Measurements from ENCODE around the gene BEST2. TPM values are rescaled to one million over a fixed set of nuclear protein-coding genes. Genes with fewer than 3 reads are reported as not detected.

BEST2 gene
- total RNA-seq, 1 experiment from 2014 or later = not detected

DNA sequence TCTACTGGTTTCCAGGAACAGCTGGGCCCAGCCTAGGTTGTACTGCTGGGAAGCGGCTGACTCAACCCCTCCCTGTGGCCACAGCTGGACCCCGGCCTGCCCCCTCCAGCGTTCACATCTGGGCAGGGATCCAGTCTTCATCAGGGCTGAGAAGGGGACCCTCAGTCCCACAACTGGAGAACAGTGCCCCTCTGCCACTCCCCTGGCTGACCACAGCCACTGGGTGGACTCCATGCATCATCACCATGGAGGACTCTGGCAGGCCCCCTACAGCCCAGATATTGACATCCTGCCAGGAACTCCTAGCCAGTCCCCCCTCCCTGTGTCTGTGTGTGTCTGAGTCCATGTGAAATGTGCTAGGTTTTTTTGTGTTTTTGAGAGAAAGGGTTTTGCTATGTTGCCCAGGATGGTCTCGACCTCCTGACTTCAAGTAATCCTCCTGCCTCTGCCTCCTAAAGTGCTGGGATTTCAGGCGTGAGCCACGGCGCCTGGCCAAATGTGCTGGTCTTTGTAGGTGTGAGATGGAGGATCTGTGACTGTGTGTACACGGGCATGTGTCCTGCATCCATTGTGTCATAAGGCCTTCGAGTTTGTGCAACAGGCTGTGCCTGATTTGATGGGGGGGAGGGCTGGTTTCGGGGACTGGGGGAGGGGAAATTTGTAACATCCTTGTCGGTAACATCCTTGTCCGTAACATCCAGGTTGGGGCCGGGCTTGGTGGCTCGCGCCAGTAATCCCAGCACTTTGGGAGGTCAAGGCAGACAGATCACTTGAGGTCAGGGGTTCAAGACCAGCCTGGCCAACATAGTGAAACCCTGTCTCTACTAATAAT lies 27.8 kb downstream of the BEST2 start:
- in situ Hi-C loops (cut with HindIII; ENCODE audit: low pct_unique_long_range_greater_than_20kb, low sequenced_read_pairs) = no loop called here
- peak; percentile 46 for DNase-seq (ENCODE audit: low read depth, low spot score)

DNA sequence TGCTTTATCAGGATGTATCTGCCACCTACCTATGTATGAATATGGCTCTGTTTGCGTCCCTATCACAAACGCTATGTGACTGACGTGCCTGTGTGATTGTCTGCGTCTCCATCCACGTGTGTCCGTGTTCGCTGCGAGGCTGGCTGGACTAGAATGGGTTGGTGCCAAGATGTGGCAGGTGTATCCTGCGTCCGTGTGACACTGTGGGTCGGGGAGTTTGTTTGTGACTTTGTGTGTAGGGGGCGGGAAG lies 30.5 kb downstream of the BEST2 start:
- in situ Hi-C loops (cut with HindIII; ENCODE audit: low pct_unique_long_range_greater_than_20kb, low sequenced_read_pairs) = no loop called here
- no peak for DNase-seq (ENCODE audit: low read depth, low spot score)

DNA sequence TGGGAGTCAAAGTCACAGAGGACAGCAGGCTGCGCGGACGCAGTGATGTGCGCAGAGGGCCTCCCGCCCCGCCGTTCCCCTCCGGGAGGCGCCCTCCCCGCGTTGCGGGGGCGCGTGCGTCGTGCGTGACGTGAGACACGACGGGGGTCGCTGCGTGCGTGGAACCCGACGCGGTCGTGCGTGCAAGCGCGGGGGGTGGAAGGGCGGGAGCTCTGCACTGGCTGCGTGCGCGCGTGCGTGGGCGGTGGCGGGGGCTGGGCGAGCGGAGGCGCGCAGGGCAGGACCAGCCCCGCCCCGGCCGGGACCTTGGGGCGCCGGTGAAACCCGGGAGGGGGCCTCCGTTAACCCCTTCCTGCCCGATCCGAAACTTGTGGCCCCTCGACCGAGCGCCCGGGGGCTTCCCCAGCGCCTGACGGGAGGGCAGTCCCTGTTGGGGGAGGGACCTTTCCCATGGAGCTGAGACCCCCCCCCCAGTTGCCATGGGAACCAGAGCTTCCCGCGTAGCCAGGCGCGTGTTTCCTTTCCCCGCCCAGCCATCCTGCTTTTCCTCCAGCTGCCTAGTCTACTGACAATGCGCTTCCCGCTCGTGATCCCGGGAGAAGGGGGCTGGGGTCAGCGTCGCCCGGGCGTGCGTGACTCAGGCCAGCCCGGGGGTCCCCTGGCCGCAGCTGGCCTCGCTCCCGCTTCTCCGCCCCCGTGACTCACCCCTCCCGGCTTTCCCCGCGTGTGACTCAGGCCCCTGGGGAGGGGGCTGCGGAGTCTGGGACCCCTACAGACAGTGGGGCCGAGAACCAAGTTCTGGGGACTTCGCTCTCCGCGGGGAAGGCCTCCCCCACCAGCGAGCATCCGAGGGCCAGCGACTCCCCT lies 31.1 kb downstream of the BEST2 start:
- in situ Hi-C loops (cut with HindIII; ENCODE audit: low pct_unique_long_range_greater_than_20kb, low sequenced_read_pairs) = no loop called here
- DNase-seq (ENCODE audit: low read depth, low spot score) = peak; percentile 77

DNA sequence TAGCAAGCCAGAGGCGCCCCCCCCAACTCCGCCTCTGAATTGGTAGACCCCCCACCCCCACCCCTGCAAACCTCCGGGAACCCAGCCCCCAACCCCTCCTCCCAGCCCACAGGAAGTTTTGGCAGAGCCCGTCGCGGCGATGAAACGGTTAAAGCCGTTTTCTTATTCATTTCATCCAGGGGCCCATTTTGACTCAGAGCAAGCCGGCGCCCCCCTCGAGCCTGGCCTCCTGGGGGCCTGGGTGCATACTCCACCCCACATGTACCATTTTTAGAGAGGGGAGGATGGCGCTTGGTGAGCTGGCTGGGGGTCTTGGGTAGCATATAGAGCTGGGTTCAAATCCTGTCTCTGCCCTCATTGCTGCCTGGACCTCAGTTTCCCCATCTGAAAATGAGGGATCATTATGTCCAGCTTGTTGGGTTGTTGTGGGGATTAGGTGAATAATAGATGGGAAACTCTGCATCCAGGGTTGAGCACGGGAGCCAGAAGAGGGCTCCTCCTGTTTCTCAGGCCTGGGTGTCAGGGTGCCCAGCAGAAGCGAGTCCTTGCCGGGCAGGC lies 31.8 kb downstream of the BEST2 start:
- no peak for DNase-seq (ENCODE audit: low read depth, low spot score)
- in situ Hi-C loops (cut with HindIII; ENCODE audit: low pct_unique_long_range_greater_than_20kb, low sequenced_read_pairs) = no loop called here

DNA sequence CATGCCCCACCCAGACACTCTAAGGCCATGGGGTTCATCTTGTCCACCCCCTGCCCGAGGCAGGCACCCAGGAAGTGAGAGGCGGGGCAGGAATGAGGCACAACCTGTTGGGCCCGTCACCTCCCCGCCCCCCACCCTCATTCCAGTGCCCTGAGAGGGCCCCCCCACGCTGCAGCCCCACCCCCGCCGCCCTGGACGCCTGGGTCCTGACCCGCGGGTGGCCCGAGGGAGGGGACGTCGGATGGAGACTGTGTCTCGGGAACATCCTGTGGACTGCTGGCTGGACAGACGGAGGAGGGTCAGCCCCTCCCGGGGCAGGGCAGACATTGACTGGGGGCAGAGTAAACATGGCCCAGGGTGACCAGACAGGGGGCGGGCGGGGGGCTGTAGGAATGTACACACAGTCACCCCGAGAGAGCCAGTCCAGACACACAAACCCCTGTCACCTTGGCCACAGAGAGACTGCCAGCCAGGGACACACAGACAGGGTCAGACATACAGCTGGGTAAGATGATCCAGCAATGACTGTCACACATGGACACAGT lies 32.3 kb downstream of the BEST2 start:
- in situ Hi-C loops (cut with HindIII; ENCODE audit: low pct_unique_long_range_greater_than_20kb, low sequenced_read_pairs) = no loop called here
- DNase-seq (ENCODE audit: low read depth, low spot score) = no peak

DNA sequence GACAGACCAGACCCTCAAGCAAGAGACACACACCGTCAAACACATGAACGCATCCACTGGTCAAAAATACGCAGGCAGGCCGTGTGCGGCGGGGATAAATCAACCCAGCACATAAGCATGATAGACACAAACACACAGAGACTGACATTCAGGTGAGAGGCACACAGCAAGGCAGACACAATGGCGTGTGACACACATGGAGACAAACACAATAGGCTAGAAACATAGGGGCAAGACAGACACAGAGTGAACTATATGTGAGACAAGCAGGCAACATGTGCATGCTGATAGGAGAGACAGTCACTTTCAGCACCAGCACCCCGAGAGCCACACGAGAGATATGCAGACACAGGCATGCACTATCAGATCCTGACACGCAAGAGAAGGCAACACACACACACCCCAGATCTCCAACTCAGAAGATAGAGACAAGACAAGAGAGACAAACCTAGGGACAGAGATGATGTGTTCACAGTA lies 32.8 kb downstream of the BEST2 start:
- DNase-seq (ENCODE audit: low read depth, low spot score) = no peak
- in situ Hi-C loops (cut with HindIII; ENCODE audit: low pct_unique_long_range_greater_than_20kb, low sequenced_read_pairs) = no loop called here

DNA sequence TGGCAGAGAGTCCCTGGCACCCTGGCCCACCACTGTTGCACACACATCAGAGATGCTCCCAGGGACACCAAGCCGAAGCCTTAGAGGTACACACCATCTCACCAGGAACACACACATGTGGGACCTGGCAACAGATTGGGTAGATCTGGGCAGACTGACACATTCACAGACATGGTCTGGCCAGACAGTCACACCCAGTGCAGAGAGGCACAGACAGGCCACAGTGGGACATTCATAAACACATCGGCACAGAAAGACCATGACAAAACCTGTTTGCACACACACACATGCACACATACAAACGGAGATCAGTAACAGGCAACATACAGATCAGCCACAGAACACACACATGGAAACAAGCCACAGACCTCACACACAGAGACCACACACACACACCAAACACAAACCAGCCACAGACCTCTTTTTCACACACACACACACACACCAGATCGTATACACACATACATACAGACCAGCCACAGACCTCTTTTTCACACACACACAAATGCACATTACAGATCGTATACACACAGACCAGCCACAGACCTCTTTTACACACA lies 33.4 kb downstream of the BEST2 start:
- DNase-seq (ENCODE audit: low read depth, low spot score) = no peak
- in situ Hi-C loops (cut with HindIII; ENCODE audit: low pct_unique_long_range_greater_than_20kb, low sequenced_read_pairs) = no loop called here

DNA sequence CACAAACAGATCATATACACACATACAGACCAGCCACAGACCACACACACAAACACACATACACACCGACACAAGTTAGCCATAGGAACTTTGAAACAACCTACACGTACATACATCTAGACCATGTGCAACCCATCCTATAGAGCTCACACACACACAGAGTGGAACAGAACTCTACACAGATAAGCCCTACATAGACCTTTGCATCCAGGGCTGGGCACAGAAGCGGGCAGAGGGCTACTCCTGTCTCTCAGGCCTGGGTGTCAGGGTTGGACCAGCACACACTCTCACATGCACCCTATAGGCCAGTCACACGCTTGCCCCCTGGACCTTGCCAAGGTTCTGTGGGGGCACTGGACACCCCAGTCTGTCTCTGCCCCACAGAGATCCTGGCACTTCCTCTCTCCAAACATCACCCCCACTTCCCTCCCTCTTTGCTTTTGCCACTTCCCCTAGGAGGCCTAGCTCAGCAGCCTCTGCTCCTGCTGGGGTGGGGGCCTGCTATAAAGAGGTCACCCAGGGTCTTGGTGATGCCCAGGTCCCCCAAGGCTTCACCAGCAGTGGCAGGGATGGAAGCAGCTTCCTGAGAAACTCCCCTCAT lies 33.9 kb downstream of the BEST2 start:
- in situ Hi-C loops (cut with HindIII; ENCODE audit: low pct_unique_long_range_greater_than_20kb, low sequenced_read_pairs) = no loop called here
- DNase-seq (ENCODE audit: low read depth, low spot score) = no peak

DNA sequence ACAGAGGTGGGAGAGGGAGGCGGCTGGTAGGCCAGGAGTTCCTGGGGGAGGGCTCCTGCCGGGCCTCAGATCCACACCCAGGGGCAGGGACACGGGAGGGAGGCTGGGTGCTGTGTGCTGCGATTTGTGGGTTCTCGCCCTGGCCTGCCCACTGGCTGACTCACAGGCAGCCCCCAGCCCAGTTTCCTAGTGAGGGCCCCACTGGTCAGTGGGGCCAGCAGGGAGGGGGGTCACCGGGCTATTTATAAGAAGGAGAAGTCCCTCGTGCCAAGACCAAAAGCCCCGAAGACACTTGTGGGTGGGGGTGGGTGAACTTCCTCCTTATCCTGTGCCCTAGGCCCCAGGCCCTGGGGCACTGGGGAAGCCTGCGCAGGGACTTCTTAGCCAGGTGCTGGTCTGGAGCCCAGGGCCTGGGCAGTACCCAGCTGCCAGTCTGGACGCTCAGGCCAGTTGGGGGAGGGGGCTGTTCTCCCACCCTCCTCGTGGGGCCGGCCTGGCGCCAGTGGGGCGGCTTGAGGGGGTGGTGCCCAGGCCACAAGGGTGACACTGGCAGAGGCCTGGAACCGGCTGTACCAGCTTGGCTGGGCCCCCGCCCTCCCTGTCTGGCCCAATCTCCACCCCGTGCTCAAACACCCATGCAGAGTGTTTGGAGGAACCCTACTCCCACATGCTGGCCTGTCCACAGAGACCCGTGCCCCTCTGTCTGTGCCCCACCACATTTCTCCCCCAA lies 34.7 kb downstream of the BEST2 start:
- no peak for DNase-seq (ENCODE audit: low read depth, low spot score)
- in situ Hi-C loops (cut with HindIII; ENCODE audit: low pct_unique_long_range_greater_than_20kb, low sequenced_read_pairs) = no loop called here

DNA sequence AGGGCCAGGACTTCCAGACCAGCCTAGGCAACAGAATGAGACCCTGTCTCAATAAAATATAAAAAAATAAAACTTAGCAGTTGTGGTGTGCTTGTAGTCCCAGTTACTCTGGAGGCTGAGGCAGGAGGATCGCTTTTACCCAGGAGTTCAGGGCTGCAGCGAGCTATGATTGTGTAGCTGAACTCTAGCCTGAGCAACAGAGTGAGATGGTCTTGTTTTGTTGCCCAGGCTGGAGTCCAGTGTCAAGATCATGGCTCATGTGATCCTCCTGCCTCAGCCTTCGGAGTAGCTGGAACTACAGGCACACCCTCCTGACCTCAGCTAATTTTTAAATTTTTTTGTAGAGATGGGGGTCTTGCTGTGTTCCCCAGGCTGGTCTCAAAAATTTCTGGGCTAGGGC lies 35.4 kb downstream of the BEST2 start:
- no peak for DNase-seq (ENCODE audit: low read depth, low spot score)
- in situ Hi-C loops (cut with HindIII; ENCODE audit: low pct_unique_long_range_greater_than_20kb, low sequenced_read_pairs) = no loop called here

DNA sequence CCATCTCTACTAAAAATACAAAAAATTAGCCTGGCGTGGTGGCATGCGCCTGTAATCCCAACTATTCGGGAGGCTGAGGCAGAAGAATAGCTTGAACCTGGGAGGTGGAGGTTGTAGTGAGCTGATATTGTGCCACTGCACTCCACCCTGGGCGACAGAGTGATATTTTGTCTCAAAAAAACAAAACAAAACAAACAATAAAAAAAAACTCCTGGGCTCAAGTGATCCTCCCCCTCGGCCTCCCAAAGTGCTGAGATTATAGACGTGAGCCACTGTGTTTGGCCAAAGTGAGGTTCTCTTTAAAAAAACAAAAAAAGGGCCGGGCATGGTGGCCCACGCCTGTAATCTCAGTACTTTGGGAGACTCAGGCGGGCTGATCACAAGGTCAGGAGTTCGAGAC lies 35.9 kb downstream of the BEST2 start:
- DNase-seq (ENCODE audit: low read depth, low spot score) = no peak

DNA sequence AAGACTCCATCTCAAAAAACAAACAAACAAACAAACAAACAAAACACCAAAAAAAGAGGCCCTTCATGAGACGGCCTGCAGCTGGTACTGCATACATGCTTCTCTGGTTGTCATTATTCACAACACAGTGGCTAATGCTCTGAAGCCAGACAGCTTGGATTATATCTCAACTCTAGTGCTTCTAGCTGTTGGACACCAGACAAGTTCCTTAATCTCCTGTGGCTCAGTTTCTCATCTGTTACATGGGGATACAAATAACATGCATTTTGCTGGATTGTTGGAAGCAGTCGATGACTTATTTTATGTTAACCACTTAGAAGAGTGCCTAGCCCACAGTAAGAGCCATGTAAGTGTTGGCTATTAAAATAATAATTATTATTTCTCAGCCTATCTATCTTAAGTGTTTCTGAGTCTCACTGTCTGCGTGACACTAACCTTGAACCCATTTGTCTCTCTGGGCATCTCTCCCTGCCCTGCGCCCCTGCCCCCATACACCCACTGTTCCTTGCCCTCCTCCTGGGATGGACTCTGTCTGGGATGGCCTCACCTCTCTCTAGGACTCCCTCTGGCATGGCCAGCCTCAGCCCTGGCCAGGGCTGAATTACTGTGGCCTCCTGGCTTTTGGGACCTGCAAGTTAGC lies 36.6 kb downstream of the BEST2 start:
- DNase-seq (ENCODE audit: low read depth, low spot score) = no peak
- in situ Hi-C loops (cut with HindIII; ENCODE audit: low pct_unique_long_range_greater_than_20kb, low sequenced_read_pairs) = no loop called here

More for the DNA sequence above, 35.9 kb downstream of the BEST2 start:
- in situ Hi-C loops (cut with HindIII; ENCODE audit: low pct_unique_long_range_greater_than_20kb, low sequenced_read_pairs) = no loop called here

DNA sequence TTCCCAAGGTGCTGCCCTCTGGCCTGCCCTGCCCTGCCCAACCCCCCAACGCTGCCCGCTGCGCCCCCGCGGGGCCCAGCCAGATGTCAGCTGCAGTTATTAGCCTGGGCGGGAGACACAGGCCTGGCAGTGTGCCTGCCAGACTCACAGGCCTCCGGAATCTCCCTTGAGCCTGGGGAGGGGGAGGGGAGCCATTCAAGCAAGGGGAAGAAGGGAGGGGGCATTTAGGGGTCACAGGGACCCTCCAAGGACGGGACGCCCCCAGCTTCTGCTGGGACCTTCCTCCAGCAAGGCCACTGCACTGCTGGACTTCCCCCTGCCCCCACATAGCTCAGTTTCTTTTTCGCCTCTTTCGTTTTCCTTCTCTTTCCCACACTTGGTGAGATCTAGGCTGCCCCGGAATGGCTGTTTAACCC lies 37.1 kb downstream of the BEST2 start:
- in situ Hi-C loops (cut with HindIII; ENCODE audit: low pct_unique_long_range_greater_than_20kb, low sequenced_read_pairs) = no loop called here
- DNase-seq (ENCODE audit: low read depth, low spot score) = peak; percentile 61

DNA sequence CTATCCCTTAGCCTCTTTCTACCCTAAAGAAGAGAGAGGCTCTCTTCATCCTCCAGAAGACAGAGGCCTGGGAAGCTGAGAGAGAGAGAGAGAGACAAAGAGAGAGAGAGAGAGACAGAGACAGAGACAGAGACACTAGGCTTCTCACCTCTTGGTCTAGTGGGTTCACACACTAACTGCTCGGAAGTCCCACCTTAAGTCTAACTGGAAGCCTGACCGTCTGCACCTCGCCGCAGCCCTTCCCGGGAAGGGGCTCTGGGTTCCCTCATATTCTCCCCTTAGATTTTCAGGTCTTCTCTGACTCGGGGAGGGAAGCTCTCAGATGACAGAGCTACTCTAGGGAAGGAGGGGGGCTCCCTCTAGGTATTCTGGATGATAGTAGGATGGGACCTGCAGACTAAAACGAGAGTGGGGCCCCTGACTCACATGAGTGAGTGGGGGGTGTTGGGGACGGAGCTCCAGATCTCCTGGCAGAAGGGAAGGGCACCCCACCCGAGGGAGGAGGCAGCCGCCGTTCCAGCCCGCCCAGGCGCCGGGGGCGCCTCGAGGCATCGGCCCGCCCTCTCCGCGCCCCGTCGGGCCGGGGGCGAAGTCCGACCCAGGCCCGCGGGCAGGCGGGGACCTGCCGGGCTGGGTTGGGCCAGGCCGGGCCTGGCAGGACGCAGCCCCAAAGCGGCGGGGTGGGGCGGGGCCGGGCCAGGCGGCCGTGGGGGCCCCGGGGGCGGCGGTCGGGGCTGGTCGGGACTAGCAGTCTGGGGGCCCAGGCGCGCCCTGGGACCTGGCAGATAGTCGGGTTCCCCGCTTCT lies 37.7 kb downstream of the BEST2 start:
- in situ Hi-C loops (cut with HindIII; ENCODE audit: low pct_unique_long_range_greater_than_20kb, low sequenced_read_pairs) = no loop called here
- DNase-seq (ENCODE audit: low read depth, low spot score) = no peak

DNA sequence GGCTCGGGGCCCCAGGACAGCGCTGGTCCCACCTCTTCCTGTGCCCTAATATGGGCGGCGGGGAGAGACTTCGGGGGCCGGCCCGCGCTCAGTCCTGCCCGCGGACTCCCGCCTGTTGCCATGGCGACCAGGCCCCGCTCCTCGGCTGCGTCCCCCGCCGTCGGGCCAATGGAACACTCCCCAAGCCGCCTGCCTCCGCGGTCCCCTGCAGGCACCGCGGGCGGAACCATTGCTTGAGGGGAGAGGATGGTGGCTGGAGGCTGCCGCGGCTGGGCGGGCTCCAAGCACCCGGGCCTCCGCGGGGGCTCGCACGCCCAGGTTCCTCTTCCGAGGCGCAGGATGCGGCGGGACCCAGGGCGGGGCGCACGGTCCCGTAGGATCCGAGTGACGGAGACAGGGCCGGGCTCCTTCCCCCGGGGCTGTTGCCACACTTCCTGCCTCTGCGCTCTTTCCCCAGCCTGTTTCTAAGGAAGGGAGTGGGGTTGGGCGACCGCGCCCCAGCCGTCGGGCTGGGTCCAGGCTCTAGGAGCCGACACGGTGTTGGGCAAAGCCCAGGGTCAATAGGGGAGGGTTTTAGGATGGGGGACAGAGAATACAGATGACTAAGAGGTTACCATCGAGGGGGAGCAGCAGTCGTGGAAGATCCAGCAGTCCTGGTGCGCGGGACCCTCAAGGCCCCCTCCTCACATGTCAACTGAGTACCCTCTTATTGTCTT lies 38.5 kb downstream of the BEST2 start:
- no peak for DNase-seq (ENCODE audit: low read depth, low spot score)
- in situ Hi-C loops (cut with HindIII; ENCODE audit: low pct_unique_long_range_greater_than_20kb, low sequenced_read_pairs) = no loop called here
